OCI-LY3 (cell line): ENCODE data around the gene CAMTA1.

Source experiments
- H2AFZ ChIP-seq: fragments of 200-600, 300-600 bp; shearing (Covaris generic); 2 replicates; pipeline ENCODE4 v1.6.0; 2014; ENCODE audit warnings: antibody characterized with exemption, low read depth, low read length
- H3K27ac ChIP-seq: fragments of 200-600, 300-600 bp; sonication (generic); 2 replicates; pipeline ENCODE4 v1.5.1; 2014; ENCODE audit warnings: mild to moderate bottlenecking, low read length, moderate library complexity, mixed read lengths
- H3K27me3 ChIP-seq: fragments of 200-600, 300-600 bp; sonication (generic); 2 replicates; pipeline ENCODE4 v1.6.1; 2014; ENCODE audit warnings: low read depth, low read length, mixed read lengths
- H3K36me3 ChIP-seq: fragments of 200-600, 300-600 bp; sonication (generic); replicated peaks from 2 replicates; pipeline ENCODE3; 2014; ENCODE audit warnings: low read depth, low read length, mixed read lengths
- H3K4me1 ChIP-seq: fragments of 300-600, 200-600 bp; sonication (generic); 2 replicates; pipeline ENCODE4 v1.6.1; 2014; ENCODE audit warnings: low read length, mixed read lengths
- H3K4me2 ChIP-seq: fragments of 200-600, 300-600 bp; sonication (generic); 2 replicates; pipeline ENCODE4 v1.6.1; 2014; ENCODE audit warnings: low read length, mixed read lengths
- H3K4me3 ChIP-seq: fragments of 300-600, 200-600 bp; sonication (generic); 2 replicates; pipeline ENCODE4 v1.5.1; 2014; ENCODE audit warnings: antibody characterized with exemption, mild to moderate bottlenecking, low read length, moderate library complexity
- H3K79me2 ChIP-seq: fragments of 300-600, 200-600 bp; shearing (Covaris generic); 2 replicates; pipeline ENCODE4 v1.6.1; 2014; ENCODE audit warnings: mild to moderate bottlenecking, low read length, mixed read lengths
- H3K9ac ChIP-seq: fragments of 300-600, 200-600 bp; shearing (Covaris generic); 2 replicates; pipeline ENCODE4 v1.6.0; 2014; ENCODE audit warnings: mild to moderate bottlenecking, low read length, moderate library complexity
- H3K9me3 ChIP-seq: fragments of 200-600, 300-600 bp; shearing (Covaris generic); 2 replicates; pipeline ENCODE4 v1.6.1; 2014; ENCODE audit warnings: low read length, mixed read lengths; ENCODE audit not compliant: insufficient read depth
- H4K20me1 ChIP-seq: fragments of 200-600, 300-600 bp; sonication (generic); 2 replicates; pipeline ENCODE4 v1.6.1; 2016; ENCODE audit warnings: low read length, mixed read lengths; ENCODE audit not compliant: insufficient read depth
- CTCF ChIP-seq: fragments of 200-600, 300-600 bp; sonication (generic); IDR thresholded peaks from 2 replicates; pipeline ENCODE4 v1.5.1; 2014; ENCODE audit warnings: antibody characterized with exemption, low read length, low read depth
- EZH2phosphoT487 ChIP-seq: fragments of 200-600 bp; shearing (Covaris generic); IDR thresholded peaks from 2 replicates; pipeline ENCODE4 v1.6.1; 2018; ENCODE audit warnings: antibody characterized with exemption, mixed run types, low read depth

The CAMTA1 gene

GRCh38 chr1:6762060-6762459 is 23.2 kb upstream of the CAMTA1 start:
- H3K79me2 ChIP-seq: no peaks in the 10 kb centered on the region
- no peaks in the 10 kb centered on the region for H3K9me3 ChIP-seq
- no peaks in the 10 kb centered on the region for H4K20me1 ChIP-seq
- no peaks in the 10 kb centered on the region for H3K4me1 ChIP-seq
- H3K4me2 ChIP-seq: no peak overlapping the region
- TF ChIP-seq EZH2phosphoT487: no peak
- no peak for TF ChIP-seq CTCF
- no peak overlapping the region for H3K27ac ChIP-seq
- H3K27me3 ChIP-seq: no peaks in the 10 kb centered on the region
- H2AFZ ChIP-seq: no peak overlapping the region
- H3K36me3 ChIP-seq: no peaks in the 10 kb centered on the region
- no peak overlapping the region for H3K4me3 ChIP-seq
- H3K9ac ChIP-seq: no peak overlapping the region

DNA sequence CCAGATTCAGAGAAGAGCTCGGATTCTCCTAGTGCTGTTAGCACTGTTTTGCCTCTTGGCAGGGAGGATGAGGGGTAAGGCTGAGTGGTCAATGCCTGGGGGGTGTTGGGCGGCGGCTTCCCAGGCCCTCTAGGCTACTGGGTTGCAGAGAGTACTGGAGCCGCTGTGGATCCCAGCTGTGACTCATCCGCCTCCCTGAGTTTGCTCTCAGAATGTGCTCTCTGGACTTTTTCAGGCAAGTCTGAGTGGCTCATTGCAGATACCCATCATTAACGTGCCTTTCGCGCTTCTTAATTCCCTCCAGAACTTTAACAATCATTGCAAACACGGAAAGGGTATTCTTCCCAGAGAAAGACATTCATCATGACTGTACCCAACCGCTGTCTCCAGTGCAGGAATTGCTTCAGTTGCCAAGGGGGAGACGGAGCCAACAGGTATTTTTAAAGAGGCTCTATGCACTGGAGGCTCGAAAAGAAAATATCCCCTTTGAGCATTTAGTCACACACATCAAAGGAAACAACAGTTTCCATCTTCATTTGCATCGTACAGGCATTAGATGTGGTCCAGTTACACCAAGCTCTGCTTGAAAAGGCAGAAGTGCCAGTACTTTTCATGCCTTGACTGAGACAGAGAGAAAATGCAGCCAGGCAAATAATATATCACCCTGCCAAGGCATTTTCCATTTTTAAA is 14.4 kb upstream of the CAMTA1 start:
- Histone ChIP-seq H2AFZ (no peak overlapping the region), H3K27ac (no peak overlapping the region), H3K4me3 (no peak overlapping the region), H3K9me3 (no peaks in the 10 kb centered on the region), H3K27me3 (no peaks in the 10 kb centered on the region), H3K36me3 (no peaks in the 10 kb centered on the region), H3K4me1 (no peaks in the 10 kb centered on the region), H4K20me1 (no peaks in the 10 kb centered on the region), H3K9ac (no peak overlapping the region), H3K79me2 (no peaks in the 10 kb centered on the region), H3K4me2 (peak overlapping the region; percentile 20; the same call in 1 of the 2 replicates)
- TF ChIP-seq CTCF (no peak), EZH2phosphoT487 (no peak)

DNA sequence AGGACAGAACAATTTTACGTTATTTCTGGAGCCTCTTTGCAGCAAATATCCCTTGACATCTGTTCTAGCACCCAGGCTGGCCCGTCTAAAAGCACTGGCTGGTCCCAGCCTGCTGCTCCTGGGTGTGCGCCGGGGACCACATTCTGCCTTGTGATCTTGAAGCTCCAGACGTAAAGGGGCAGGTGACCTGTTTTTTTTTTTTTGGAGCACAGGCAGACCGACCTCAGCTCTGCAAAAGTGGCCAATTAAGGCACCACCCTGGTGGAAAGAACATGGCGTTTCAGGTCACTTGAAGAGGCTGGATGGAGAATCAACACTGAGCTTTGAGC is 13.8 kb upstream of the CAMTA1 start:
- no peak overlapping the region for H3K4me3 ChIP-seq
- no peak overlapping the region for H3K27ac ChIP-seq
- H4K20me1 ChIP-seq: no peaks in the 10 kb centered on the region
- H3K36me3 ChIP-seq: no peaks in the 10 kb centered on the region
- no peak overlapping the region for H3K4me2 ChIP-seq
- H3K27me3 ChIP-seq: no peaks in the 10 kb centered on the region
- no peak overlapping the region for H2AFZ ChIP-seq
- no peaks in the 10 kb centered on the region for H3K4me1 ChIP-seq
- no peak overlapping the region for H3K9ac ChIP-seq
- 0 out of 2 replicates have a peak, but pooled peaks cover 2% of the 10 kb centered on the region for H3K9me3 ChIP-seq
- no peaks in the 10 kb centered on the region for H3K79me2 ChIP-seq
- TF ChIP-seq EZH2phosphoT487: no peak
- no peak for TF ChIP-seq CTCF

DNA sequence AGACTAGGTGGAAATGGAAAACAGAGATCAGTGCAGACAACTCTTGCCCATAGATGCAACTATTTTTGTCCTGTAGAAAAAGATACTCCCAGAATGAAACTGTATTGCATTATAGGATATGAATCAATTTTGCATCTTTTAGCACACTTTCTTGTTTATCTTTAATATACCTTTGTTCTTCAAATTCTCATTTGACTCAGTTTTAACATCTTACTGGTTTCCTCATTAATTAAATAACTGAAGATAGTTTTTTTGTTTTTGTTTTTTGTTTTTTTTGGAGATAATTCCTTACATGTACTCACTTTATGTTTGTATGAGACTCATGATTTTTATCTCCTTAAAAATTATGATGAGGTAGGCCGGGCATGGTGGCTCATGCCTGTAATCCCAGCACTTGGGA is 10.9 kb upstream of the CAMTA1 start:
- Histone ChIP-seq H3K9ac (no peak overlapping the region), H3K79me2 (no peaks in the 10 kb centered on the region), H3K27me3 (no peaks in the 10 kb centered on the region), H3K4me3 (no peak overlapping the region), H2AFZ (no peak overlapping the region), H3K4me2 (no peak overlapping the region), H3K27ac (no peak overlapping the region), H4K20me1 (no peaks in the 10 kb centered on the region), H3K4me1 (peaks cover 15% of the 10 kb centered on the region), H3K36me3 (no peaks in the 10 kb centered on the region), H3K9me3 (0 out of 2 replicates have a peak, but pooled peaks cover 6% of the 10 kb centered on the region)
- TF ChIP-seq CTCF: no peak
- no peak for TF ChIP-seq EZH2phosphoT487
